Neural cell (in vitro differentiated cells): ENCODE data around the gene TBL1X.

Source experiments
- CTCF ChIP-seq: fragments of 450-650 bp; IDR thresholded peaks from 2 replicates; pipeline ENCODE4 v1.5.1; 2014; ENCODE audit warnings: antibody characterized with exemption, mild to moderate bottlenecking, moderate library complexity; ENCODE audit not compliant: poor library complexity, severe bottlenecking
- EP300 ChIP-seq: fragments of 450-650 bp; conservative IDR thresholded peaks from 2 replicates; pipeline ENCODE4 v1.6.1; 2014; ENCODE audit warnings: antibody characterized with exemption, mild to moderate bottlenecking, moderate library complexity; ENCODE audit not compliant: poor library complexity, severe bottlenecking
- EZH2 ChIP-seq: fragments of 200-600, 300-800 bp; shearing (Covaris generic), sonication (generic); IDR thresholded peaks from 2 replicates; pipeline ENCODE4 v1.6.1; 2014; ENCODE audit warnings: antibody characterized with exemption, low read length, borderline replicate concordance, mild to moderate bottlenecking; ENCODE audit not compliant: insufficient read depth, poor library complexity, severe bottlenecking
- MXI1 ChIP-seq: fragments of 450-650 bp; conservative IDR thresholded peaks from 2 replicates; pipeline ENCODE4 v1.6.1; 2014; ENCODE audit warnings: antibody characterized with exemption, mild to moderate bottlenecking; ENCODE audit not compliant: poor library complexity, severe bottlenecking
- POLR2AphosphoS5 ChIP-seq: IDR thresholded peaks from 2 replicates; pipeline ENCODE4 v1.6.1; 2012
- RAD21 ChIP-seq: fragments of 450-650 bp; conservative IDR thresholded peaks from 2 replicates; pipeline ENCODE4 v1.6.1; 2014; ENCODE audit warnings: antibody characterized with exemption, mild to moderate bottlenecking, moderate library complexity
- SMC3 ChIP-seq: fragments of 450-650 bp; conservative IDR thresholded peaks from 2 replicates; pipeline ENCODE4 v1.6.1; 2014; ENCODE audit warnings: antibody characterized with exemption, mild to moderate bottlenecking, moderate library complexity; ENCODE audit not compliant: poor library complexity
- TAF1 ChIP-seq: IDR thresholded peaks from 2 replicates; pipeline ENCODE4 v1.6.1; 2012; ENCODE audit warnings: low read depth

GRCh38 chrX:9447906-9448305 is 17.0 kb upstream of the TBL1X start:
- no peak for TF ChIP-seq CTCF
- TF ChIP-seq POLR2AphosphoS5: no peak
- no peak for TF ChIP-seq EP300
- TF ChIP-seq RAD21: no peak
- no peak for TF ChIP-seq MXI1
- no peak for TF ChIP-seq EZH2
- no peak for TF ChIP-seq SMC3
- TF ChIP-seq TAF1: no peak
